Karpas-422 (cell line): Measurements from ENCODE around the gene CYTH3. TPM values are rescaled to one million over a fixed set of nuclear protein-coding genes. Genes with fewer than 3 reads are reported as not detected.

Experiments
- DNase-seq: peaks from one replicate; pipeline ENCODE4 v3.0.0-alpha.2; 2015
- H2AFZ ChIP-seq: fragments of 200-600 bp; sonication (generic); 2 replicates; pipeline ENCODE4 v1.6.1; 2014; ENCODE audit warnings: antibody characterized with exemption, low read length, mixed read lengths
- H3K27ac ChIP-seq: fragments of 200-600 bp; sonication (generic); 2 replicates; pipeline ENCODE4 v1.5.1; 2014; ENCODE audit warnings: mild to moderate bottlenecking, low read length, moderate library complexity
- H3K27me3 ChIP-seq: fragments of 200-600 bp; sonication (generic); 2 replicates; pipeline ENCODE4 v1.6.1; 2014; ENCODE audit warnings: low read length, mixed read lengths
- H3K36me3 ChIP-seq: fragments of 200-600 bp; sonication (generic); 2 replicates; pipeline ENCODE4 v1.6.1; 2014; ENCODE audit warnings: low read length, mixed read lengths; ENCODE audit not compliant: insufficient read depth
- H3K4me1 ChIP-seq: fragments of 200-600 bp; sonication (generic); 2 replicates; pipeline ENCODE4 v1.6.1; 2014; ENCODE audit warnings: mild to moderate bottlenecking, low read length, mixed read lengths
- H3K4me2 ChIP-seq: fragments of 200-600 bp; sonication (generic); 2 replicates; pipeline ENCODE4 v1.6.1; 2014; ENCODE audit warnings: low read length, low read depth, mild to moderate bottlenecking; ENCODE audit not compliant: poor library complexity, severe bottlenecking
- H3K4me3 ChIP-seq: fragments of 200-600 bp; sonication (generic); 2 replicates; pipeline ENCODE4 v1.5.1; 2014; ENCODE audit warnings: mild to moderate bottlenecking, antibody characterized with exemption, low read length, mixed read lengths
- H3K79me2 ChIP-seq: fragments of 200-600 bp; sonication (generic); 2 replicates; pipeline ENCODE4 v1.6.1; 2014; ENCODE audit warnings: mild to moderate bottlenecking, low read length, mixed read lengths
- H3K9ac ChIP-seq: fragments of 200-600 bp; sonication (generic); 2 replicates; pipeline ENCODE4 v1.6.0; 2014; ENCODE audit warnings: low read length
- H3K9me2 ChIP-seq: fragments of 200-600 bp; sonication (generic), shearing (Covaris generic); replicated peaks from 2 replicates; pipeline ENCODE4 v1.6.0; 2014; ENCODE audit warnings: mild to moderate bottlenecking, low read length, moderate library complexity; ENCODE audit not compliant: insufficient read depth
- H3K9me3 ChIP-seq: fragments of 300-700, 200-600 bp; sonication (generic); 2 replicates; pipeline ENCODE4 v1.6.1; 2014; ENCODE audit warnings: low read length, mixed read lengths
- H4K20me1 ChIP-seq: fragments of 200-600 bp; sonication (generic); 2 replicates; pipeline ENCODE4 v1.6.1; 2014; ENCODE audit warnings: mild to moderate bottlenecking, antibody characterized with exemption, low read length, low read depth; ENCODE audit not compliant: insufficient read depth
- small RNA-seq: library from RNA; depleted of rRNA; stranded (forward); fragments of <200 nt; gene quantifications from one replicate; pipeline ENCODE3, GENCODE V24; 2014
- total RNA-seq: library from RNA; depleted of rRNA; stranded (reverse); fragments of >200 nt; shearing (Covaris generic); gene quantifications from 2 replicates; pipeline ENCODE4 v1.2.3, GENCODE V29; 2014; ENCODE audit warnings: low replicate concordance; rRNA removed

Gene CYTH3
- total RNA-seq, 1 experiment from 2014 or later: 3.0 TPM

DNA sequence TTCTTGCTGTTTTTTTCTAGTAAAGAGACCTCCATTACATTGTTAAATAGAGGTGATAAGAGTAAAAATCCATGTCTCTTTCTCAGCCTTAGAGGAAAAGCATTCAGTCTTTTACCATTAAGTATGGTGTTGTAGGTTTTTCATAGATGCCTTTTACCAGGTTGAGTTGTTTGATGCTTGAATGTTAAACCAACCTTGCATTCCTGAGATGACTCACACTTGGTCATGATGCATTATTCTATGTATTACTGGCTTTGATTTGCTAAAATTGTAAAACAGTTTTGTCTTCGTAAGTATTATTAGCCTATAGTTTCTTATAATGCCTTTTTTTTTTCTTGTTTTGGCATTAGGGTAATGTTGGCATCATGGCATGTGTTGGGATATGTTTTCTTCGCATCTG, 151.3 kb downstream of the CYTH3 start:
- H3K36me3 ChIP-seq: peaks cover 62% of the 10 kb centered on the region
- no peak overlapping the region for H3K27ac ChIP-seq
- H2AFZ ChIP-seq: no peak overlapping the region

GRCh38 chr7:6117533-6117932, 154.9 kb downstream of the CYTH3 start:
- no peaks in the 10 kb centered on the region for H3K4me1 ChIP-seq

More for the DNA sequence above, 151.3 kb downstream of the CYTH3 start:
- no peak overlapping the region for H3K9ac ChIP-seq
- H3K27me3 ChIP-seq: no peaks in the 10 kb centered on the region
- H3K4me2 ChIP-seq: no peak overlapping the region
- H3K79me2 ChIP-seq: peaks cover 59% of the 10 kb centered on the region
- peaks cover 19% of the 10 kb centered on the region for H3K9me3 ChIP-seq
- no peak overlapping the region for H3K4me3 ChIP-seq
- DNase-seq: peak; percentile 46
- H3K9me2 ChIP-seq: no peaks in the 10 kb centered on the region
- no peaks in the 10 kb centered on the region for H4K20me1 ChIP-seq
- H3K4me1 ChIP-seq: no peaks in the 10 kb centered on the region

GRCh38 chr7:6116211-6116610, 156.2 kb downstream of the CYTH3 start:
- peaks cover 74% of the 10 kb centered on the region for H3K36me3 ChIP-seq
- no peak overlapping the region for H3K4me2 ChIP-seq
- H3K9me3 ChIP-seq: peaks cover 12% of the 10 kb centered on the region
- H4K20me1 ChIP-seq: no peaks in the 10 kb centered on the region
- no peak overlapping the region for H3K9ac ChIP-seq
- H2AFZ ChIP-seq: no peak overlapping the region
- H3K27ac ChIP-seq: no peak overlapping the region
- H3K4me3 ChIP-seq: no peak overlapping the region
- no peaks in the 10 kb centered on the region for H3K9me2 ChIP-seq
- H3K27me3 ChIP-seq: no peaks in the 10 kb centered on the region
- no peaks in the 10 kb centered on the region for H3K4me1 ChIP-seq
- DNase-seq: no peak
- H3K79me2 ChIP-seq: peaks cover 63% of the 10 kb centered on the region

More at GRCh38 chr7:6117533-6117932, 154.9 kb downstream of the CYTH3 start:
- no peaks in the 10 kb centered on the region for H4K20me1 ChIP-seq
- H3K4me2 ChIP-seq: no peak overlapping the region
- peaks cover 67% of the 10 kb centered on the region for H3K79me2 ChIP-seq
- no peak overlapping the region for H3K4me3 ChIP-seq
- H3K36me3 ChIP-seq: peaks cover 75% of the 10 kb centered on the region
- no peak for DNase-seq
- no peak overlapping the region for H2AFZ ChIP-seq
- H3K27me3 ChIP-seq: no peaks in the 10 kb centered on the region
- no peak overlapping the region for H3K27ac ChIP-seq
- H3K9me2 ChIP-seq: no peaks in the 10 kb centered on the region
- peaks cover 19% of the 10 kb centered on the region for H3K9me3 ChIP-seq
- H3K9ac ChIP-seq: no peak overlapping the region

Small RNAs within 50 kb of the gene (small RNA-seq; reads per million reads assigned to genes)
- gene RF00019: not detected

Other genes with a start within 250 kb of the CYTH3 start
- 0.22 and 0.71 TPM in 2 replicates for gene ANKRD61, start 241.2 kb downstream of the CYTH3 start, total RNA-seq
- 258 and 273 TPM in 2 replicates for gene EIF2AK1, start 213.4 kb downstream of the CYTH3 start, total RNA-seq
- gene USP42, start 167.7 kb downstream of the CYTH3 start, total RNA-seq: 6.8 and 10.2 TPM in 2 replicates
- gene FAM220A, start 76.3 kb upstream of the CYTH3 start, total RNA-seq: 24.2 and 24.8 TPM in 2 replicates
- gene RAC1, start 101.9 kb upstream of the CYTH3 start, total RNA-seq: 75.1 and 91.5 TPM in 2 replicates
- gene DAGLB, start 175.3 kb upstream of the CYTH3 start, total RNA-seq: 10.0 and 15.4 TPM in 2 replicates
- 27.3 and 82.4 TPM in 2 replicates for gene KDELR2, start 211.5 kb upstream of the CYTH3 start, total RNA-seq